ENCODE data around the gene ACSL5.
"Not testable (repeated sequence)": the region's sequence is repeated elsewhere in the genome, so short reads cannot be mapped to it uniquely, and the experiment has no call there.

The ACSL5 gene

GRCh38 chr10:112461029-112461887 lies 87.3 kb downstream of the ACSL5 start:
- DNase-seq = peak; percentile 6 to 42
- TF ChIP-seq POLR2A (IDR thresholded peaks at IDR 0.05; ENCODE audit: low read length) (no peak), GATA1 (IDR thresholded peaks at IDR 0.05; ENCODE audit: low read depth, low read length) (no peak)

DNA sequence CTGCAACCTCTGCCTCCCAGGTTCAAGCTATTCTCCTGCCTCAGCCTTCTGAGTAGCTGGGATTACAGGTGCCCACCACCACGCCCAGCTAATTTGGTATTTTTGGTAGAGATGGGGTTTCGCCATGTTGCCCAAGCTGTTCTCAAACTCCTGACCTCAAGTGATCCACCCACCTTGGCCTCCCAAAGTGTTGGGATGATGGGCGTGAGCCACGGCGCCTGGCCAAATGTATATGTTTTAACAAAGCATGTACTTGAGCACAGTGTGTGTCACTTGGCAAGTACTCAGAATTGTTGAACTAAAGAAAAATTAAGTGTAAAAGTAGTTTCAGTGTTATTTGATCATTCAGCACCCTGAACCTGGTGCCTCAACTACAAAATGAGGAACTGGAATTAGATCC lies 90.2 kb downstream of the ACSL5 start:
- not testable (repeated sequence) for DNase-seq

DNA sequence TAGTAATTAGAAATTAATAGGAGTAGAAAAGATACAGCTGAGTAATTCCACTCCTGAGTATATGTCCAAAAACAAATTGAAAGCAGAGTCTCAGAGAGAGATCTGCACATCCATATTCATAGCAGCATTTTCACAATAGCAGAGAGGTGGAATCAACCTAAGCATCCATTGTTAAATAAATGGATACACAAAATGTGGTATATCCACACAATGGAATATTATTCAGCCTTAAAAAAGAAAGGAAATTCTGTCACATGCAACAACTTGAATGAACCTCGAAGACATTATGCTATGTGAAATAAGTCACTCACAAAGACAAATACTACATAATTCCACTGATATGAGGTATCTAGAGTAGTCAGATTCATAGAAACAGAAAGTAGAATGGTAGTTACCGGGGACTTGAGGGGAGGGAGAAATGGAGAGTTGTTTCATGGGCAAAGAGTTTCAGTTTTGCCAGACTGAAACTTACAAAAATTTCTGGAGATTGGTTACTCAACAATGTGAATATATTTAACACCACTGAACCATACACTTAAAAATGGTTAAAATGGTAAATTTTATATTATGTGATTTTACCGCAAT lies 91.5 kb downstream of the ACSL5 start:
- TF ChIP-seq POLR2A (IDR thresholded peaks at IDR 0.05; ENCODE audit: low read length) (no peak), GATA1 (IDR thresholded peaks at IDR 0.05; ENCODE audit: low read depth, low read length) (no peak)
- DNase-seq = no peak

DNA sequence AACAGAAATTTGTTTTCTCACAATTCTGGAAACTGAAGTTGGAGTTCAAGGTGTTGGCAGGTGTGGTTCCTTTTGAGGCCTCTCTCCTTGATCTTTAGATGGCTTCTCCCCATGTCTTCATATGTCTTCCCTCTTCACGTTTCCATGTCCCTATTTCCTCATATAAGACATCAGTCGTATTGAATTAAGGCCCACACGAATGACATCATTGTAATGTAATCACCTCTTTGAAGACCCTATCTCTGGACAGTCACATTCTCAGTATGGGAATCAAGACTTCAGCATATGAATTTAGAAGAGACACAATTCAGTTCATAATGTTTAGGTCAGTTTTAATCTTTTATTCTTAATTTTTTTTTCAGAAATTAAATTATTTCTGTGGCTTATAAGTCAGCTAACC lies 92.9 kb downstream of the ACSL5 start:
- no peak for TF ChIP-seq POLR2A (IDR thresholded peaks at IDR 0.05; ENCODE audit: low read length)
- no peak for TF ChIP-seq GATA1 (IDR thresholded peaks at IDR 0.05; ENCODE audit: low read depth, low read length)
- DNase-seq = no peak

DNA sequence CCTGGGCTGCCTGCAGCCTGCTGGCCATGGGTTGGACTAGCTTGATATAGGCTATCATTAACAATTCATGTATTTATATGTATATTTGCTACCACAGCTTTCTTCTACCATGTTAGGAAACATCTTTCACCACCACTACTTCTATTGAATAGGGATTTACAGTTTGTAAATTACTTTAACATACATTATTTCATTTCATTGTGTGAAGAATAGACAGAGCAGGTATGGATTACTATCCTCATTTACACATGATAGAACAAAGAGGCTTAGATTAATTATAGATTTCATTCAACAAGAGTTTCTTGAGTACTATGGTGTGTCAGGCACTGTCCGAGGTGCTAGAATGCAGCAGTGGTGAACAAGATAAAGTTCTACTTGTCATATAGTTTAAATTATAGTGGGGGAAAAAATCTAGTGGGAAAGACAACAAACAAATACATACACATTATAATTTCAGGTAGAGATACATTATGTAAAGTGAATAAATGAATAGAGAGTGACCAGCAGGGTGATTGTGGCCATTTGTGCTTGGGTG lies 93.7 kb downstream of the ACSL5 start:
- TF ChIP-seq POLR2A (IDR thresholded peaks at IDR 0.05; ENCODE audit: low read length) (no peak), GATA1 (IDR thresholded peaks at IDR 0.05; ENCODE audit: low read depth, low read length) (no peak)
- no peak for DNase-seq

- DNase-seq = peak; percentile 68 to 73
- TF ChIP-seq GATA1 (IDR thresholded peaks at IDR 0.05; ENCODE audit: low read depth, low read length) = no peak
- no peak for TF ChIP-seq POLR2A (IDR thresholded peaks at IDR 0.05; ENCODE audit: low read length)
These were observed 98.1 kb downstream of the ACSL5 start for GRCh38 chr10:112471878-112472487.

GRCh38 chr10:112475575-112476218 lies 101.8 kb downstream of the ACSL5 start:
- TF ChIP-seq GATA1 (IDR thresholded peaks at IDR 0.05; ENCODE audit: low read depth, low read length) (no peak), POLR2A (IDR thresholded peaks at IDR 0.05; ENCODE audit: low read length) (no peak)
- DNase-seq = no peak

All from erythroblast (primary cell).